Measurements from ENCODE around the gene CBY1. TPM values are rescaled to one million over a fixed set of nuclear protein-coding genes. Genes with fewer than 3 reads are reported as not detected.

The CBY1 gene
- total and polyA plus RNA-seq, 9 of the 15 experiments (the other 6 are each of a cell fraction or from before 2014, with no cell fraction given): 5.7 to 19.7 (median 10.8) TPM

DNA sequence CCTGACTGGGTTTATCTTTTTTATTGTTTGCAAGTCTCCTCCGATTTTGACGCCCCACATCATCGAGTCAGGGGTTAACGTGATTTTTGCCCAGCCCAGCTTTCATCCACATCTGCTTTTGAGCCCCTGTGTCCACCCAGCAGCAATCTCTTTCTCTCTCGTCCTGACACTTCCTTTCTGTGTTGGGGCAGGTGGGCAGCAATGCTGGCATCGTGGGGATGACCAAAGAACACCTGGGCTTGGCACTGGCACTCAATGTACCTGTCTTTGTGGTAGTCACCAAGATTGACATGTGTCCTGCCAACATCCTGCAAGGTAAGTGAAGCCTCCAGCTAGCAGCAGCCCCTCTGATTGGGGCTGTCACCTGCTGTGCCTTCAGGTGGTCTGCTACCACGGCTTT is 65.1 kb downstream of the CBY1 start:
- in situ Hi-C loops (cut with MboI): no loop called here
- TF ChIP-seq ZFPM2 (CRISPR knock-in tag; IDR thresholded peaks at IDR 0.05) (no peak), ETV5 (CRISPR knock-in tag; IDR thresholded peaks at IDR 0.05; ENCODE audit: low read depth) (no peak), SUPT5H (IDR thresholded peaks at IDR 0.05) (no peak), TBL1XR1 (IDR thresholded peaks at IDR 0.05; ENCODE audit: low read length in 2 of 2) (no peak), CBX3 (IDR thresholded peaks at IDR 0.05; ENCODE audit: borderline replicate concordance in 1 of 2, low read length in 2 of 2) (no peak), ZNF764 (CRISPR knock-in tag; IDR thresholded peaks at IDR 0.05; ENCODE audit: low read depth) (no peak), NCOA2 (IDR thresholded peaks at IDR 0.05; ENCODE audit: partially characterized antibody in 2 of 2) (no peak), PURB (CRISPR knock-in tag; IDR thresholded peaks at IDR 0.05; ENCODE audit: low read depth) (no peak)
- TF ChIP-seq, protein P1, sequence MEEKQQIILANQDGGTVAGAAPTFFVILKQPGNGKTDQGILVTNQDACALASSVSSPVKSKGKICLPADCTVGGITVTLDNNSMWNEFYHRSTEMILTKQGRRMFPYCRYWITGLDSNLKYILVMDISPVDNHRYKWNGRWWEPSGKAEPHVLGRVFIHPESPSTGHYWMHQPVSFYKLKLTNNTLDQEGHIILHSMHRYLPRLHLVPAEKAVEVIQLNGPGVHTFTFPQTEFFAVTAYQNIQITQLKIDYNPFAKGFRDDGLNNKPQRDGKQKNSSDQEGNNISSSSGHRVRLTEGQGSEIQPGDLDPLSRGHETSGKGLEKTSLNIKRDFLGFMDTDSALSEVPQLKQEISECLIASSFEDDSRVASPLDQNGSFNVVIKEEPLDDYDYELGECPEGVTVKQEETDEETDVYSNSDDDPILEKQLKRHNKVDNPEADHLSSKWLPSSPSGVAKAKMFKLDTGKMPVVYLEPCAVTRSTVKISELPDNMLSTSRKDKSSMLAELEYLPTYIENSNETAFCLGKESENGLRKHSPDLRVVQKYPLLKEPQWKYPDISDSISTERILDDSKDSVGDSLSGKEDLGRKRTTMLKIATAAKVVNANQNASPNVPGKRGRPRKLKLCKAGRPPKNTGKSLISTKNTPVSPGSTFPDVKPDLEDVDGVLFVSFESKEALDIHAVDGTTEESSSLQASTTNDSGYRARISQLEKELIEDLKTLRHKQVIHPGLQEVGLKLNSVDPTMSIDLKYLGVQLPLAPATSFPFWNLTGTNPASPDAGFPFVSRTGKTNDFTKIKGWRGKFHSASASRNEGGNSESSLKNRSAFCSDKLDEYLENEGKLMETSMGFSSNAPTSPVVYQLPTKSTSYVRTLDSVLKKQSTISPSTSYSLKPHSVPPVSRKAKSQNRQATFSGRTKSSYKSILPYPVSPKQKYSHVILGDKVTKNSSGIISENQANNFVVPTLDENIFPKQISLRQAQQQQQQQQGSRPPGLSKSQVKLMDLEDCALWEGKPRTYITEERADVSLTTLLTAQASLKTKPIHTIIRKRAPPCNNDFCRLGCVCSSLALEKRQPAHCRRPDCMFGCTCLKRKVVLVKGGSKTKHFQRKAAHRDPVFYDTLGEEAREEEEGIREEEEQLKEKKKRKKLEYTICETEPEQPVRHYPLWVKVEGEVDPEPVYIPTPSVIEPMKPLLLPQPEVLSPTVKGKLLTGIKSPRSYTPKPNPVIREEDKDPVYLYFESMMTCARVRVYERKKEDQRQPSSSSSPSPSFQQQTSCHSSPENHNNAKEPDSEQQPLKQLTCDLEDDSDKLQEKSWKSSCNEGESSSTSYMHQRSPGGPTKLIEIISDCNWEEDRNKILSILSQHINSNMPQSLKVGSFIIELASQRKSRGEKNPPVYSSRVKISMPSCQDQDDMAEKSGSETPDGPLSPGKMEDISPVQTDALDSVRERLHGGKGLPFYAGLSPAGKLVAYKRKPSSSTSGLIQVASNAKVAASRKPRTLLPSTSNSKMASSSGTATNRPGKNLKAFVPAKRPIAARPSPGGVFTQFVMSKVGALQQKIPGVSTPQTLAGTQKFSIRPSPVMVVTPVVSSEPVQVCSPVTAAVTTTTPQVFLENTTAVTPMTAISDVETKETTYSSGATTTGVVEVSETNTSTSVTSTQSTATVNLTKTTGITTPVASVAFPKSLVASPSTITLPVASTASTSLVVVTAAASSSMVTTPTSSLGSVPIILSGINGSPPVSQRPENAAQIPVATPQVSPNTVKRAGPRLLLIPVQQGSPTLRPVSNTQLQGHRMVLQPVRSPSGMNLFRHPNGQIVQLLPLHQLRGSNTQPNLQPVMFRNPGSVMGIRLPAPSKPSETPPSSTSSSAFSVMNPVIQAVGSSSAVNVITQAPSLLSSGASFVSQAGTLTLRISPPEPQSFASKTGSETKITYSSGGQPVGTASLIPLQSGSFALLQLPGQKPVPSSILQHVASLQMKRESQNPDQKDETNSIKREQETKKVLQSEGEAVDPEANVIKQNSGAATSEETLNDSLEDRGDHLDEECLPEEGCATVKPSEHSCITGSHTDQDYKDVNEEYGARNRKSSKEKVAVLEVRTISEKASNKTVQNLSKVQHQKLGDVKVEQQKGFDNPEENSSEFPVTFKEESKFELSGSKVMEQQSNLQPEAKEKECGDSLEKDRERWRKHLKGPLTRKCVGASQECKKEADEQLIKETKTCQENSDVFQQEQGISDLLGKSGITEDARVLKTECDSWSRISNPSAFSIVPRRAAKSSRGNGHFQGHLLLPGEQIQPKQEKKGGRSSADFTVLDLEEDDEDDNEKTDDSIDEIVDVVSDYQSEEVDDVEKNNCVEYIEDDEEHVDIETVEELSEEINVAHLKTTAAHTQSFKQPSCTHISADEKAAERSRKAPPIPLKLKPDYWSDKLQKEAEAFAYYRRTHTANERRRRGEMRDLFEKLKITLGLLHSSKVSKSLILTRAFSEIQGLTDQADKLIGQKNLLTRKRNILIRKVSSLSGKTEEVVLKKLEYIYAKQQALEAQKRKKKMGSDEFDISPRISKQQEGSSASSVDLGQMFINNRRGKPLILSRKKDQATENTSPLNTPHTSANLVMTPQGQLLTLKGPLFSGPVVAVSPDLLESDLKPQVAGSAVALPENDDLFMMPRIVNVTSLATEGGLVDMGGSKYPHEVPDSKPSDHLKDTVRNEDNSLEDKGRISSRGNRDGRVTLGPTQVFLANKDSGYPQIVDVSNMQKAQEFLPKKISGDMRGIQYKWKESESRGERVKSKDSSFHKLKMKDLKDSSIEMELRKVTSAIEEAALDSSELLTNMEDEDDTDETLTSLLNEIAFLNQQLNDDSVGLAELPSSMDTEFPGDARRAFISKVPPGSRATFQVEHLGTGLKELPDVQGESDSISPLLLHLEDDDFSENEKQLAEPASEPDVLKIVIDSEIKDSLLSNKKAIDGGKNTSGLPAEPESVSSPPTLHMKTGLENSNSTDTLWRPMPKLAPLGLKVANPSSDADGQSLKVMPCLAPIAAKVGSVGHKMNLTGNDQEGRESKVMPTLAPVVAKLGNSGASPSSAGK (IDR thresholded peaks at IDR 0.05): no peak
- TF ChIP-seq, protein P2, sequence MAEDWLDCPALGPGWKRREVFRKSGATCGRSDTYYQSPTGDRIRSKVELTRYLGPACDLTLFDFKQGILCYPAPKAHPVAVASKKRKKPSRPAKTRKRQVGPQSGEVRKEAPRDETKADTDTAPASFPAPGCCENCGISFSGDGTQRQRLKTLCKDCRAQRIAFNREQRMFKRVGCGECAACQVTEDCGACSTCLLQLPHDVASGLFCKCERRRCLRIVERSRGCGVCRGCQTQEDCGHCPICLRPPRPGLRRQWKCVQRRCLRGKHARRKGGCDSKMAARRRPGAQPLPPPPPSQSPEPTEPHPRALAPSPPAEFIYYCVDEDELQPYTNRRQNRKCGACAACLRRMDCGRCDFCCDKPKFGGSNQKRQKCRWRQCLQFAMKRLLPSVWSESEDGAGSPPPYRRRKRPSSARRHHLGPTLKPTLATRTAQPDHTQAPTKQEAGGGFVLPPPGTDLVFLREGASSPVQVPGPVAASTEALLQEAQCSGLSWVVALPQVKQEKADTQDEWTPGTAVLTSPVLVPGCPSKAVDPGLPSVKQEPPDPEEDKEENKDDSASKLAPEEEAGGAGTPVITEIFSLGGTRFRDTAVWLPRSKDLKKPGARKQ (CRISPR knock-in tag; IDR thresholded peaks at IDR 0.05): no peak

More for the DNA sequence above, 65.1 kb downstream of the CBY1 start:
- Histone ChIP-seq H3K4me2 (ENCODE audit: insufficient read depth, low read length) (no peak overlapping the region), H3K9me3 (replicated peaks; ENCODE audit: control insufficient read depth, insufficient read depth, low read depth, low read length) (no peaks in the 10 kb centered on the region), H3K9me1 (ENCODE audit: control insufficient read depth, insufficient read depth, low read length) (no peaks in the 10 kb centered on the region), H3K79me2 (ENCODE audit: control insufficient read depth, insufficient read depth, low read length) (peaks cover 4% of the 10 kb centered on the region; the same call in 2 of the 3 replicates), H2AFZ (ENCODE audit: low read depth, low read length) (no peak overlapping the region), H3K27me3 (ENCODE audit: control insufficient read depth in 2 of 2, insufficient read depth in 2 of 2, low read length in 2 of 2) (no peaks in the 10 kb centered on the region), H3K4me3 (no peak overlapping the region), H4K20me1 (replicated peaks; ENCODE audit: control insufficient read depth, insufficient read depth, low read length) (peaks cover 6% of the 10 kb centered on the region; the same call in 1 of the 2 replicates), H3K27ac (ENCODE audit: extremely low read depth, low read depth, low read length) (no peak overlapping the region), H3K36me3 (ENCODE audit: control insufficient read depth, insufficient read depth, low read length) (peaks cover 83% of the 10 kb centered on the region; the same call in 2 of the 3 replicates), H3K4me1 (replicated peaks in 1 of 2; ENCODE audit: control insufficient read depth in 2 of 2, insufficient read depth in 2 of 2, low read length in 2 of 2) (peaks cover 2 to 3% of the 10 kb centered on the region in 2 experiments; a peak in 3 of 5 replicates), H3K9ac (ENCODE audit: insufficient read depth in 1 of 2, low read depth in 2 of 2, low read length in 2 of 2) (no peak overlapping the region)
- no peak for DNase-seq (ENCODE audit: extremely low read depth in 1 of 4, low spot score in 3 of 4)
- POLR2A ChIA-PET: interaction anchor here (0.9 to 3.3 kb wide), 3 partner anchors 10 to 28 kb away, joined by 3 to 9 read pairs (median 5); partner anchors contain the start of gene GTPBP1
- CTCF ChIA-PET (ENCODE audit: low intra/inter-chr PET ratio): no interaction called here
- ATAC-seq: no peak
- BruUV-seq (replicated peaks): no TSS peak
- intact Hi-C loops (cut with micrococcal nuclease): no loop called here
- WGBS (ENCODE audit: insufficient coverage, low coverage, missing lambda C conversion rate): 85% methylated on average over 7 of the region's 7 CpGs
- no peak for FAIRE-seq
